H4 (cell line): Measurements from ENCODE around the gene MRGPRD. TPM values are rescaled to one million over a fixed set of nuclear protein-coding genes. Genes with fewer than 3 reads are reported as not detected.

Experiments
- DNase-seq: peaks from one replicate; pipeline ENCODE4 v3.0.0-alpha.2; 2015; ENCODE audit warnings: low spot score
- total RNA-seq: library from RNA; depleted of rRNA; stranded (reverse); fragments of >200 nt; shearing (Covaris generic); gene quantifications from 2 replicates; pipeline ENCODE4 v1.2.3, GENCODE V29; 2014; rRNA removed

MRGPRD gene
- not detected in 2 replicates for total RNA-seq

- DNase-seq = no peak
Observed at GRCh38 chr11:68980776-68981065, at the start of gene MRGPRD. MRGPRD (minus strand) TSS chr11:68980986; CDS start chr11:68980986, 0 bp downstream.

DNA sequence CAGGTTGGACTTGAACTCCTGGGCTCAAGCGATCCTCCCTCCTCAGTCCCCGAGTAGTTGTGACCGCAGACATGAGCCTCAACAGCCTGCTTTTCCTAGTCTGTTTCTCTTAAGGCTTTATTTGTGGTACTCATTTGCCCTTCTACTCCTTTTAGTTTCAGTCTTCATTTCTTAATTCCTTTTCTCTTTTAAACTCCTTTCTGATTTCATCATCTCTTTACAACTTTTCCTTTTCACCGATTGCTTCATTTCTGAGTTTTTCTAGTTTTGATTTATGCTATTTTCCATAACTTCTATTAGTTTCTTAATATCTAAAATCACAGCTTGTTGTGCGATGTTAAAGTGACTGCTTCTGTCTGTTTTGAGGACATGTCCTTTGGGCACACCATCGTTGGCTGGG, 49.5 kb upstream of the MRGPRD start:
- no peak for DNase-seq

DNA sequence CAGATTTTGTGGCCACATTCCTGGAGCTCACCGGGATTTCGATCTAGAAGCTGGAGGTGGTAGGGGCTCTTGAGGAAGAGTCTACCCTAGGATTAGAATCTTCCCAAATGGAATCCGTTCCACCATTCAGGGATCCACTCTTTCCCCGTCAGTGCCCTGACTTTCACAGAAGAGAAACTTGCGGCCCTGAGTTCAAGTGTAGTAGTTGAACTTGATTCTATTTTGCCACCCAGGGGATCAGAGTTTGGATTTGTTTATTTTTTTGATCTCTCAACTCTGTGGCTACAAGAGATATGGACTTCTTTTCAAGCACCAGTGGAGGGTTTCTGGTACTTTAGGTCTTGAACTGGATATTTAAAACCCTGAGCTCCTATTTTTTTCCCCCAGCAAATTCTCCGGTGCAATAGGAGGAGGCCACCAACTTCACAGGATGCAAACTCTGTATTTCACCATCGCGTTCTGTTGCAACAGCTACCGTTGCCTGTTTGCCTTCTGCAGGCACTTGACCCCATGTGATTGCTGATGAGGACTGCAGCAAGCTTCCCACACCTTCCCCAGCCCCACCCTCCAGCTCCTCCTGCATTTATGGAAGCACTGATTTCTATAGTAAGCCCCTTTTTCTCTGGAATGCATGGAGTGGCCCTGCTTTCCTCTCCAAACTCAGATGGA, 47.1 kb upstream of the MRGPRD start:
- DNase-seq = no peak

DNA sequence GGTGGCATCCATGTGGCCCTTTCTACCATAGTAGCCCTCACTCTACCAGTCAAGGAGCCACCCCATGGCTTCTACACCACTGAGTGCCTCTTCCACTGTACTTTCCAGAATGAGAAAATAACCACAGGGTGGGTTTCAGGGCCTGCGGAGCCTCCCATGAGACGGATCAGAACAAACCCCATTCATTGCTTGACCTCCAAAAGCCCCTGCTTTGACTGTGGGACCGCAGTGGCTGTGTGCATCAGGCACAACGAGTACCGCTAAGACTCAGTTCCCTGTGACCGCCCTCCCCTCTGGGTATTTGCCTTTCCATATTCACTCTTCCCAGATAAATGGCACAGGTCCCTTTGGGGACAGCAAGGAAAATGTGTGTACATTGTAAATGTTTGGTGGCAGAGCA, 43.7 kb upstream of the MRGPRD start:
- no peak for DNase-seq

GRCh38 chr11:69022260-69022659, 41.5 kb upstream of the MRGPRD start:
- DNase-seq = no peak

DNA sequence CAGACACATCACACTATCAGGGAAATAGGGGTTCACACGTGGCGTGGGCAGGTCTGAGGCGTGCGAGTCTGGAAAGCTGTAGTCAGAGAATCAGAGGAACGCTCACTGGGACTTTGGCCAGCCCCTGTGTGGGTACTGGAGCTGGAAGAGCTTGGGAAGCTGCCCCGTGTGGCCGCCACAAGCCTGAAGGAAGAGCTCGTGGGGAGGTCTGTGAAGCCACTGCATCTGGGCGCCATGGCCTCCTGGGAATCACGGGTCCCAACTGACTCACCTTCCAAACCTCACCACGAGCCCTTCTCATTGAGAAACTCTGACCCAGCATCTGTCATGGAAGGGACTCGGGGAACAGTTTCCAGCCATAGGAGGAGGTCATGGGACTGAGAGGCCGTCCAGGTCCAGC, 38.1 kb upstream of the MRGPRD start:
- DNase-seq = no peak

DNA sequence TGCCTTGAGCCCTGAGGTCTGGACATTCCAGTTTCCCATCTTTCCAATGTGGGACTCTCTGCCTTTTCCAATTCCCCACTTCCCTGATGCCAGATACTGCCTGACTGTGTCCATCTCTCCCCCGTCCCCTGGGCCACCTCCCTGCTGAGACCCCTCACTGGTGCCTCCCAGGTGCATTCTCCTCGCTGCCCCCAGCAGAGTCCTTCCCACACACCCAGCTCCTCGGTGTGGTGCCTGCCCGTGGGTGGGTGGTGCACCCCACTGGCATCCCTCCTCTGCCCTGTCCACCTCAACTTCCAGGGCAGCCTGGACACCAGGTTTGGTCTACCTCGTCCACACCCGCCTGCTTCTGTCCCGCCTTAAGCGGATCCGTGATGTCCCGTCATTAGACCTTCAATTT, 37.2 kb upstream of the MRGPRD start:
- no peak for DNase-seq

- DNase-seq = no peak
Observed at GRCh38 chr11:69014898-69015549, 34.2 kb upstream of the MRGPRD start.

- no peak for DNase-seq
Observed at GRCh38 chr11:69014084-69014851, 33.5 kb upstream of the MRGPRD start.

DNA sequence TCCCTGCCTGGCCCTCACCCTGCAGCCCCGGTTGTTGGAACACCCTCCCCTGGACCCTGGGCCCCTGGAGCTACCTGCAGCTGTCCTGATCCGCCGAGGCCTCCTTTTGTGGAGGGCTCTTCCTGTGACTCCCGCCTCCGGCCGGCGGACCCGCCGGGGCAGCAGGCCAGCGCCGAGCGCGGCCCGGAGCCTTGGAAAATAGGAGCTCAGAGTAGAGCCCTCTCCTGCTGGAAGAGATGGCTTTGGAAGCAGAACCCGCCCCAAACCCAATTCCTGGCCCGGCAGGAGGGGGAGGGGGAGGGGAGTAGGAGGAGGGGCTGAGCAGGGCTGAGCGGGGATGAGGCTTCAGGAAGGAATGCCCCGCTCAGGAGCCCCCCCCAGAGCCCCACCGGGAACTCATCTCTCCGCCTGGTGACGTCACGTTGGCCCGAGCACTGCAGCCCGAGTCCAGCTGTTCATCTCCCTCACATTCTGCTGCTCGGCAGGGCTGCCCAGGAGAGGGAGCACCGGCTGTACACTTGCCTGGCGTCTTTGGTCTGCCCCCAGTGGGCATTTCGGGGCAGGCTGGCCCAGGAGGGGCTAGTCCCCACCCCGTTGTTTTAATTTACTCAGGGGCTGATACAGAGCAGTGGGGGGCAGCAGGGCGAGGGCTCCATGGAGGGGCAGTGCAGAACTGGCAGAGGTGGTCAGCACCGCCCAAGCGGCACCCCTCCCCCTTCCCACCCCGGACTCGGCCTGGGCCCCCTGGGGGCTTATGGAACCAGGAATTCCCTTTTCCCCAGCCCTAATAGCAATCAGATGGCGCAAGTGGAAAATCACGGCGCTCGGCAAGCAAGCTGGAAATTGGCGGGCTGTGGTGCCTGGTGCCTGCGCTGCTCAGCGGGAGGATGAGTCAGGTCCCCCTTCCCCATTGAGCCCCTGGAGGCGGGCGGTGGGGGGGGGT, 32.5 kb upstream of the MRGPRD start, which contains the start of gene MRGPRF:
TSS of gene MRGPRF (minus strand) at position 238 of the 943 bp plus-strand sequence. CDS start 3,345 bp downstream, outside the sequence.
- no peak for DNase-seq

GRCh38 chr11:69012092-69013008, 31.6 kb upstream of the MRGPRD start:
- DNase-seq = no peak

DNA sequence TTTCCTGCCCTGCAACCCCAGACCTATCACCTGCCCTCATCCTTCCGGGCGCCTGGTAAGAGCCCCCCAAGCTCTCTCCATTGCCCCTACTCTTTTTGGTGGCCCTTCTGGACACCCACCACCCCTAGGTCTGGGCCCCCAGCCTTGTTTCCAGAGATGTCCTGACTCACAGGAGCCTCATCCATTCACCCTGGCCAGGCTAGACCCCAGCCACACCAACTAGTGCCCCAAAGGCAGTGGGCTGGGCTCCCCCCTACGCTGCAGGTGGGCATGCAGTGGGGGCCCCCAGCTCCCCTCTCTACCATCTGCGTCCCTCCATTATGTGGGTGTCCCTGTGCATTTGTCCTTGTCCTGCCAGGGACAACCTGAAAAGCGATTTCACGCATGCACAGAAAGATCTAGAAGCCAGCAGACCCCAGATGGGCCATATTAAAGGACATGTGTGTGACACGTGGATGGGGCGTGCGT, 30.9 kb upstream of the MRGPRD start:
- DNase-seq = no peak

- no peak for DNase-seq
Observed at GRCh38 chr11:69010964-69011623, 30.3 kb upstream of the MRGPRD start.

- DNase-seq = no peak
Observed at GRCh38 chr11:69010361-69010891, 29.6 kb upstream of the MRGPRD start.

GRCh38 chr11:69009441-69010211, 28.8 kb upstream of the MRGPRD start:
- DNase-seq = no peak

DNA sequence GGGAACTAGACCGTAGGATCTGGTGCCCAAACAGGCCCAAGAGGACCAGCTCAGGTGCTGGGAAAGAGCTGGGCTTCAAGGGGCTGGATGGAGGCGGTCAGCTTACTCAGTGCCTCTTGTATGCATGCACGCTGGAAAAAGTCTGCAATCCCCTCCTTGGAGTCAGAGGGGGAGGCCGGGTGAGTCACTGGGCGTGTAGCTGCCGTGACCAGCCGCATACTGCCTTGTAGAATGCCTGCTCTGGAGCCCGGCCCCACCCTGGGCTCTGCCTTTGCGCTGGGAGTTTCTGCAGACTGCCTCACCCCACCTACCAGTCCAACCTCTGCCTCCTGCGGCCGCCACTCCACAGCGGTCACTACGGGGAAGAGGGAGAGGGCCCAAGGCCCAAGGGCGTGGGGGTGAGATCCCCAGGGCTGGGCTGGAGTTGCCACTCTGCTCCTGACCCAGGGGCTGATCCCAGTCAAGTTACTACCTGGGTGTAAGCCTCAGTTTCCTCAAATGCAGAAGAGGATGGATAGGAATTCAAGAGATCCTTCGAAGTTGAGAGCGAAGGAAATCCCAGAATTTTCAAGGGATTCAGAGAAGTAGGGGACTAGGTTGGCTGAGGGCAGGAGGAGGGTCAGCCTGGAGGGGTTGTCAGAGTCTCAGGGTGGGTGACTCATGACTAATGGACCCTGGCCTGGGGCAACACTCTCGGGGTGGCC, 28.1 kb upstream of the MRGPRD start:
- DNase-seq = peak; percentile 86

DNA sequence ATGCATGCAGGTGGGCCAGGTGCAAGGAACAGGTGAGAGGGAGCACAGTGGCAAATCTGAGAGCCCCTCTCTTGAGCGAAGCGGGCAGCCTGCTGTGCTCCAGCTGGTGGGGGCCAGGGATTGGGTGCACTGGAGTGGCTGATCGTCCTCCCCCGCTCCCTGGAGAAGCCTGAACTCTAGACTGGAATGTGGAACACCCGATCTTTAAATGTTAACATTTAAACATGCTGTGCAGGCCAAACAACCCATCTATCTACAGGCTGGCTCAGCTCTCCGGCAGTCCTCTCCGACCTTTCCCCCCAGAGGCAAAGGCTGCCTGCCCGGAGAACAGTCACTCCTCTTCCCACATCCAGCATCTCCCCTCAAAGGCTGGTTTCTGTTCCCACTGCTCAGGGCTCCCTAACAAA, 27.2 kb upstream of the MRGPRD start:
- DNase-seq = no peak

DNA sequence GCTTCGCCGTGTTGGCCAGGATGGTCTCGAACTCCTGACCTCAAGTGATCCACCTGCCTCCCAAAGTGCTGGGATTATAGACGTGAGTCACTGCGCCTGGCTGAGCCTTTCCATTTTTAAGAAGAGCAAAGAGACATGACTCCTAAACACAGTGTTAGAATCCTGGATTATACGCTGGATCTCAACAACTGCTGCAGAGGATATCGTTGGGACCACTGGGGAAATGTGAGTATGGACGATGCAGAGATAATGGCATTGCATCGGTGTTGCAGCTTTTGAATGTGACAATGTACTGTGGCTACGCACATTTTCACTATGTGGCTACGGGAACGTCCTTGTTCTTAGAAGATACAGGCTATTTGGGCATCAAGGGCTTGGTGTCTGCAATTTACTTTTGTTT, 26.0 kb upstream of the MRGPRD start:
- DNase-seq = no peak
